CD4-positive, alpha-beta T cell (primary cell): ENCODE results near the gene AKT2. TPM values are rescaled to one million over a fixed set of nuclear protein-coding genes. Genes with fewer than 3 reads are reported as not detected.

Experiments used
- ATAC-seq: fragments of 200-7000 bp; cut with Tn5 transposase; one replicate; pipeline ENCODE4 v1.10.0; 2022; ENCODE audit warnings: mild to moderate bottlenecking; ENCODE audit not compliant: poor library complexity
- CTCF ChIA-PET: fragments of 350-600 bp; sonication (Branson Sonifier 250); formaldehyde crosslinking; loops from one replicate; lab custom pipeline; 2021; ENCODE audit warnings: antibody characterized with exemption, inconsistent platforms; lab: Charles Lee
- POLR2A ChIA-PET: fragments of 350-600 bp; sonication (Branson Sonifier 250); formaldehyde crosslinking; loops from one replicate; lab custom pipeline; 2021; ENCODE audit warnings: antibody characterized with exemption, inconsistent platforms; lab: Charles Lee
- DNase-seq, 14 experiments: peaks; one replicate each; pipeline ENCODE4 v3.0.0-alpha.2; 2013 to 2020; ENCODE audit warnings: mixed read lengths in 2 of 14
- H3K27ac ChIP-seq, 2 donors: one replicate each; pipeline versions ENCODE4 v1.5.1 to v1.7.0; 2013; ENCODE audit warnings: low read length in 2 of 2, low read depth in 1 of 2, mild to moderate bottlenecking in 1 of 2
- H3K27me3 ChIP-seq, 2 experiments: 1 replicate in 1 of 2; 2 replicates in 1 of 2; pipeline versions ENCODE4 v1.6.1 to v1.7.0; 2013; ENCODE audit warnings: low read length in 2 of 2, control low read depth in 1 of 2, mild to moderate bottlenecking in 1 of 2, moderate library complexity in 1 of 2; ENCODE audit not compliant: insufficient read depth in 2 of 2, control insufficient read depth in 1 of 2
- H3K36me3 ChIP-seq: one replicate; pipeline ENCODE4 v1.6.1; 2013; ENCODE audit warnings: low read length, control low read depth; ENCODE audit not compliant: insufficient read depth
- H3K4me1 ChIP-seq: one replicate; pipeline ENCODE4 v1.6.1; 2013; ENCODE audit warnings: low read length, control low read depth; ENCODE audit not compliant: insufficient read depth
- H3K4me3 ChIP-seq: one replicate; pipeline ENCODE4 v1.5.1; 2013; ENCODE audit warnings: mild to moderate bottlenecking, low read length, moderate library complexity
- H3K9me3 ChIP-seq, 2 experiments: 1 replicate in 1 of 2; 2 replicates in 1 of 2; pipeline versions ENCODE4 v1.6.1 to v1.7.0; 2013; ENCODE audit warnings: low read length in 2 of 2, mild to moderate bottlenecking in 2 of 2, control low read depth in 1 of 2, moderate library complexity in 1 of 2; ENCODE audit not compliant: control insufficient read depth in 1 of 2, insufficient read depth in 1 of 2
- H3K27ac Mint-ChIP-seq: one replicate; pipeline ENCODE4 v1.8.0; 2020; ENCODE audit warnings: mixed read lengths
- H3K27me3 Mint-ChIP-seq: one replicate; pipeline ENCODE4 v1.8.0; 2021; ENCODE audit warnings: mixed read lengths
- H3K36me3 Mint-ChIP-seq: one replicate; pipeline ENCODE4 v1.8.0; 2021; ENCODE audit warnings: low read depth, mixed read lengths
- H3K4me1 Mint-ChIP-seq: one replicate; pipeline ENCODE4 v1.8.0; 2021; ENCODE audit warnings: low read depth, mixed read lengths
- H3K4me3 Mint-ChIP-seq: one replicate; pipeline ENCODE4 v1.8.0; 2020; ENCODE audit warnings: mild to moderate bottlenecking, mixed read lengths
- H3K9me3 Mint-ChIP-seq: one replicate; pipeline ENCODE4 v1.8.0; 2020; ENCODE audit warnings: mixed read lengths
- intact Hi-C, 2 experiments: fragments of 100-400 bp; cut with DNase I in 1 of 2; cut with micrococcal nuclease in 1 of 2; formaldehyde crosslinking; loops; one replicate each; pipeline versions ENCODE4 v1.15.1 to v1.9.0; 2023 to 2025; cut with DNase I, micrococcal nuclease
- total RNA-seq, 174 experiments: library from RNA in 2 of 174; stranded (reverse) in 2 of 174; gene quantifications; one replicate each; pipeline ENCODE4 v1.2.3 and lab custom pipeline; 2021 to 2026
- TF ChIP-seq, protein P1 (sequence below): fragments of 200-600 bp; IDR thresholded peaks from one replicate; pipeline ENCODE4 v1.8.0; 2022; ENCODE audit warnings: antibody characterized with exemption, mild to moderate bottlenecking

Gene AKT2
- total RNA-seq, 2 experiments from 2014 or later, result 197 to 199 TPM

DNA sequence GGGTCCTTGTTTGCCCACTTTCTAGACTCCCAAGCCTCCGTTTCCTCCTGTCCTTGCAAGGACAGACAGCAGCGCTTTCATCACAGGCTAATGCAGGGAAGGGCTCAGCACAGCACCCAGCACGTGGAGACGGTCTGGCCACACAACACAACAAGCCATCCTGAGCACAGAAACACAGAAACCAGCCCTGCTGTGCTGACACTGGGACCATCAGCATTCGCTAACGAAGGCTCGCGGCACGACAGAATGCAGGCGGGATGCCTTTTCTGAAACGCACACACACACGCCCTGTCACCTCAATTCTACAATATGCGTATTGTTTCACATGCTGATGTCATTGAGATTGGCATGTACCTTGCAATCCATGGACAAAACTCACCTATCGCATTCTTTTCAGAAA is 12.9 kb downstream of the AKT2 start:
- H3K4me1 ChIP-seq, result peaks cover 48% of the 10 kb centered on the region
- H3K27ac ChIP-seq, result no peak overlapping the region
- H3K27ac Mint-ChIP-seq, result no peak overlapping the region
- H3K36me3 Mint-ChIP-seq, result peaks cover 38% of the 10 kb centered on the region
- ATAC-seq, result no peak
- ChIA-PET POLR2A (no interaction called here), CTCF (no interaction called here)
- H3K27me3 Mint-ChIP-seq, result no peaks in the 10 kb centered on the region
- H3K9me3 Mint-ChIP-seq, result no peaks in the 10 kb centered on the region
- no peak overlapping the region for H3K4me3 ChIP-seq
- no peaks in the 10 kb centered on the region for H3K9me3 ChIP-seq
- TF ChIP-seq, protein P1, sequence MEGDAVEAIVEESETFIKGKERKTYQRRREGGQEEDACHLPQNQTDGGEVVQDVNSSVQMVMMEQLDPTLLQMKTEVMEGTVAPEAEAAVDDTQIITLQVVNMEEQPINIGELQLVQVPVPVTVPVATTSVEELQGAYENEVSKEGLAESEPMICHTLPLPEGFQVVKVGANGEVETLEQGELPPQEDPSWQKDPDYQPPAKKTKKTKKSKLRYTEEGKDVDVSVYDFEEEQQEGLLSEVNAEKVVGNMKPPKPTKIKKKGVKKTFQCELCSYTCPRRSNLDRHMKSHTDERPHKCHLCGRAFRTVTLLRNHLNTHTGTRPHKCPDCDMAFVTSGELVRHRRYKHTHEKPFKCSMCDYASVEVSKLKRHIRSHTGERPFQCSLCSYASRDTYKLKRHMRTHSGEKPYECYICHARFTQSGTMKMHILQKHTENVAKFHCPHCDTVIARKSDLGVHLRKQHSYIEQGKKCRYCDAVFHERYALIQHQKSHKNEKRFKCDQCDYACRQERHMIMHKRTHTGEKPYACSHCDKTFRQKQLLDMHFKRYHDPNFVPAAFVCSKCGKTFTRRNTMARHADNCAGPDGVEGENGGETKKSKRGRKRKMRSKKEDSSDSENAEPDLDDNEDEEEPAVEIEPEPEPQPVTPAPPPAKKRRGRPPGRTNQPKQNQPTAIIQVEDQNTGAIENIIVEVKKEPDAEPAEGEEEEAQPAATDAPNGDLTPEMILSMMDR, result no peak
- no peaks in the 10 kb centered on the region for H3K27me3 ChIP-seq
- H3K4me1 Mint-ChIP-seq, result peaks cover 72% of the 10 kb centered on the region
- H3K4me3 Mint-ChIP-seq, result no peak overlapping the region
- H3K36me3 ChIP-seq, result peaks cover 21% of the 10 kb centered on the region
- no peak for DNase-seq
- intact Hi-C loops, result no loop called here

DNA sequence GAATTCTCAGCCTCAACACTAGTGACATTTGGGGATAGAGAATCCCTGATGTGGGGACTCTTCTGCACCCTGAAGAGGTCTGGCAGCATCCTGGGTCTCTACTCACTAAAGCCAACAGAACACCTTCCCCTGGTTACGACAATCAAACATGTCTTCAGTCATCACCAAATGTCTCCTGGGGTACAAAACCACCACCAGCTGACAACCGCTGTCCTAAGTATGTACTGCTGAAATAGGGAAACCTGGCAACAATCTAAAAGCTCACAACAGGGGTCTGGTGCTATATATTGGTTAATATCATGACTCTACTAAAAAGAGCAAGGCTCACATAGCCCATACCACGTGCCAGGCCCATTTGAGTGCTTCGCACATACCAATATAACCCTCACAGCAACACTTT is 13.4 kb downstream of the AKT2 start:
- no peak for DNase-seq
- Histone ChIP-seq H3K27ac (no peak overlapping the region), H3K4me3 (no peak overlapping the region), H3K27me3 (no peaks in the 10 kb centered on the region), H3K4me1 (peaks cover 46% of the 10 kb centered on the region), H3K36me3 (peaks cover 21% of the 10 kb centered on the region), H3K9me3 (no peaks in the 10 kb centered on the region)
- peaks cover 41% of the 10 kb centered on the region for H3K36me3 Mint-ChIP-seq
- ChIA-PET CTCF (no interaction called here), POLR2A (no interaction called here)
- no peak overlapping the region for H3K4me3 Mint-ChIP-seq
- no peaks in the 10 kb centered on the region for H3K27me3 Mint-ChIP-seq
- no peaks in the 10 kb centered on the region for H3K9me3 Mint-ChIP-seq
- H3K4me1 Mint-ChIP-seq, result peaks cover 72% of the 10 kb centered on the region
- no peak overlapping the region for H3K27ac Mint-ChIP-seq
- intact Hi-C loops, result no loop called here
- ATAC-seq, result no peak
- TF ChIP-seq, protein P1, result no peak

DNA sequence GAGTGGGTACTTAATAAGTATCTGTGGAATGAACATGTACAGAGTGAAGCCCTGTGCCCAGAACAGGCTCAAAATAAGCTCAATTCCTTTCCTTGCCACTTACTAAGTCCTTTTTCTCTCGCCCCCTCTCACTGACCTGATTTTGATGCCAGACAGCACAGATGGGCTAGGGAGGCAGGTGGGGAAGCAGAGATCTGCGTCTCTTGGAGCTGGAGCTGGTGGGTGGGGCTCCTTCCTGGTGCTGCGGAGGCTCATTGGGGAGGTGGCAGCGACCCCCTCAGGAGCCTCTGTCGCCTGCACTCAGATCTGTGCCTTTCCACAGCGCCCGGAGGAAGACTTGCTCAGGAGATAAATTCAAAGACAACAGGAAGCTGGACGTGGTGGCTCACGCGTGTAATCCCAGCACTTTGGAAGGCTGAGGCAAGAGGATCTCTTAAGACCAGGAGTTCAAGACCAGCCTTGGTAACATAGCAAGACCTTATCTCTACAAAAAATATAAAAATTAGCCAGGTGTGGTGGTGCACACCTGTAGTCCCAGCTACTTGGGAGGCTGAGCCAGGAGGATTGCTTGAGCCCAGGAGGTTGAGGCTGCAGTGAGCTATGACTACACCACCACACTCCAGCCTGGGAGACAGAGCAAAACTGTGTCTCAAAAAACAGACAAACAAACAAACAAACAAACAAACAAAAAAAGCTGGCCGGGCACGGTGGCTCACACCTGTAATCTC is 14.6 kb downstream of the AKT2 start:
- H3K4me1 ChIP-seq, result peaks cover 44% of the 10 kb centered on the region
- DNase-seq (no peak), ATAC-seq (no peak)
- Mint-ChIP-seq H3K4me1 (peaks cover 67% of the 10 kb centered on the region), H3K27me3 (no peaks in the 10 kb centered on the region), H3K4me3 (no peak overlapping the region), H3K9me3 (no peaks in the 10 kb centered on the region), H3K36me3 (peaks cover 45% of the 10 kb centered on the region), H3K27ac (no peak overlapping the region)
- H3K36me3 ChIP-seq, result peaks cover 28% of the 10 kb centered on the region
- H3K27ac ChIP-seq, result no peak overlapping the region
- intact Hi-C loops, result no loop called here
- no peaks in the 10 kb centered on the region for H3K27me3 ChIP-seq
- CTCF ChIA-PET, result no interaction called here
- no peak overlapping the region for H3K4me3 ChIP-seq
- no peaks in the 10 kb centered on the region for H3K9me3 ChIP-seq
- POLR2A ChIA-PET, result no interaction called here
- TF ChIP-seq, protein P1, result no peak
